ENCODE data around the gene PRUNE2.
"Not testable (repeated sequence)": the region's sequence is repeated elsewhere in the genome, so short reads cannot be mapped to it uniquely, and the experiment has no call there.

The PRUNE2 gene

DNA sequence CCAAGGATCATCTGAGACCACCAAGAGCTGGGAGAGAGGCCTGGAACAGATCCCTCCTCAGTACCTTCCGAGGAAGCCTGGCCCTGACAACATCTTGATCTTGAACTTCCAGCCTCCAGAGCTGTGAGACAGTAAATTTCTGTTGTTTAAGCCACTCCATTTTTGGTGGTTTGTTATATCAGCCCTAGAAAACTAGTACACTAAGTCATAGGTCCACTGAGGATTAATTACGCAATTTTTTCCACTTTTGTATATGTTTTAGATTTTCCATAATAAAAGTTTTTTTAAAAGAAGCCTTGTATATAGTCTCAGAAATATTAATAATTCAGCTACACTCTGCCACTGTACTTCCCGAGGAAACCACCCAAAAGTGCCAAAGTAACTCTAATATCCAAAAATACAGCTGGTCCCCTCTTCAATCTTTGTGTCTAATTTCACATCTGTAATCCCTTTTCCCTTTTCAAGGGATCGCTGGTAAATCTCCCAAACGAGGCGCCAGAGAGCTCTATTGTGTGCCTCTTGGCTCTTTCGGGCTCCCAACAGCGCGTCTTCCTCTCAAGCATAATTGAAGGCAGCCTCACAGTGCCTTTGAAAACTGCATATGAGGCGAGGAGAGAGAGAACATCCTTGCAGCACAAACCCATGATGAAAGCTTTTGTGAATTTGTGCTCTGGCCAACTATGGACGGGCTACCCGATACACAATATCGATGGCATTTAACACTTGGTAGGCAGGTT is 32.7 kb downstream of the PRUNE2 start:
- TF ChIP-seq, protein P1, sequence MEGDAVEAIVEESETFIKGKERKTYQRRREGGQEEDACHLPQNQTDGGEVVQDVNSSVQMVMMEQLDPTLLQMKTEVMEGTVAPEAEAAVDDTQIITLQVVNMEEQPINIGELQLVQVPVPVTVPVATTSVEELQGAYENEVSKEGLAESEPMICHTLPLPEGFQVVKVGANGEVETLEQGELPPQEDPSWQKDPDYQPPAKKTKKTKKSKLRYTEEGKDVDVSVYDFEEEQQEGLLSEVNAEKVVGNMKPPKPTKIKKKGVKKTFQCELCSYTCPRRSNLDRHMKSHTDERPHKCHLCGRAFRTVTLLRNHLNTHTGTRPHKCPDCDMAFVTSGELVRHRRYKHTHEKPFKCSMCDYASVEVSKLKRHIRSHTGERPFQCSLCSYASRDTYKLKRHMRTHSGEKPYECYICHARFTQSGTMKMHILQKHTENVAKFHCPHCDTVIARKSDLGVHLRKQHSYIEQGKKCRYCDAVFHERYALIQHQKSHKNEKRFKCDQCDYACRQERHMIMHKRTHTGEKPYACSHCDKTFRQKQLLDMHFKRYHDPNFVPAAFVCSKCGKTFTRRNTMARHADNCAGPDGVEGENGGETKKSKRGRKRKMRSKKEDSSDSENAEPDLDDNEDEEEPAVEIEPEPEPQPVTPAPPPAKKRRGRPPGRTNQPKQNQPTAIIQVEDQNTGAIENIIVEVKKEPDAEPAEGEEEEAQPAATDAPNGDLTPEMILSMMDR (IDR thresholded peaks at IDR 0.05; ENCODE audit: borderline replicate concordance, insufficient read depth, low read depth, low read length): no peak
- H3K4me3 ChIP-seq (ENCODE audit: low read depth, low read length): no peak overlapping the region

DNA sequence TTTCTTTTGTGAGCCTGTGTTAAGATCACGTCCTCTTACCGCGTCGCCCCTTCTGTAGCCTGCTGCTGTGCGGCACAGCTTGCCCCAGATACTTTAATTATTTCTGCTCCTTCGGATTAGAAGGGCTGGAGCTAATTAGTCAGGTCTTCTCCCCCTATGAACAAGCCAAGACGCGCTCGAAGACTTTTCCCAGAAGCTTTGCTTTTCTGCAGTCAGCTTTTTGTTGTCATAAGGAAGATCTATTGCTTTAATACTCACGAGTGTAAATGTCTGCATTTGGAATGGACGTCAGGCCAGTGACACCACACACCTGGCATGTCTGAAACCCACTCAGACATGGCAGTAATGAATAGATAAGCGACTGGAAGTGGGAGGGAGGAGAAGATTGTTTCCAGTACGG is 37.0 kb downstream of the PRUNE2 start:
- H3K4me3 ChIP-seq (ENCODE audit: low read depth, low read length): no peak overlapping the region
- TF ChIP-seq, protein P1 (IDR thresholded peaks at IDR 0.05; ENCODE audit: borderline replicate concordance, insufficient read depth, low read depth, low read length): no peak

DNA sequence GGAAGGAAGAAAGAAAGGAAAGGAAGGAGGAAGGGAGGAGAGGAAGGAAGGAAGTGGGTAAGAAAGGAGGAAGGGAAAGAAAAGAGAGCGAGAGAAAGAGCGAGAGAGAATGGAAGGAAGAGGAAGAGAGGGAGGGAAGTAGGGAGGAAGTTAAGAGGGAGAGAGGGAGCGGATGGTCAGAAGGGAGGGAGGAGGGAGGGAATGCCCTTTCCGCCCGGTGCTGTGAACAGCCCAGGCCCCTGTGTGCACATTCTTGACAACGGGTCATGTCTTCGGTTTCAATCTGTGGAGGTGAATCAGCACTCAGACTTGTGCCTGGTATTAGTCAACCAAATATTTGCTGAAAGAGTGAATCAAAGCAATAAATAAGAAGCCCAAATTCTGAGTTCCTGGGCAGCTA is 39.2 kb downstream of the PRUNE2 start:
- no peak overlapping the region for H3K4me3 ChIP-seq (ENCODE audit: low read depth, low read length)
- TF ChIP-seq, protein P1 (IDR thresholded peaks at IDR 0.05; ENCODE audit: borderline replicate concordance, insufficient read depth, low read depth, low read length): no peak

DNA sequence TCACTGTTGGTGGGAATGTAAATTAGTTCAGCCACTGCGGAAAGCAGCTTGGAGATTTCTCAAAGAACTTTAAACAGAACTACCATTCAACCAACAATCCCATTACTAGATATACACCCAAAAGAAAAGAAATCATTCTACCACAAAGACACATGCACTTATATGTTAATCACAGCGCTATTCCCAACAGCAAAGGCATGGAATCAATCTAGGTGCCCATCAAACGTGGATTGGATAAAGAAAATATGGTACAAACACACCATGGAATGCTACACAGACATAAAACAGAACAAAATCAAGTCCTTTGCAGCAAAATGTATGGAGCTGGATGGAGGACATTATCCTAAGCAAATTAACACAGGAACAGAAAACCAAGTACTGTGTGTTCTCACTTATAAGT is 42.1 kb downstream of the PRUNE2 start:
- no peak overlapping the region for H3K4me3 ChIP-seq (ENCODE audit: low read depth, low read length)
- TF ChIP-seq, protein P1 (IDR thresholded peaks at IDR 0.05; ENCODE audit: borderline replicate concordance, insufficient read depth, low read depth, low read length): no peak

DNA sequence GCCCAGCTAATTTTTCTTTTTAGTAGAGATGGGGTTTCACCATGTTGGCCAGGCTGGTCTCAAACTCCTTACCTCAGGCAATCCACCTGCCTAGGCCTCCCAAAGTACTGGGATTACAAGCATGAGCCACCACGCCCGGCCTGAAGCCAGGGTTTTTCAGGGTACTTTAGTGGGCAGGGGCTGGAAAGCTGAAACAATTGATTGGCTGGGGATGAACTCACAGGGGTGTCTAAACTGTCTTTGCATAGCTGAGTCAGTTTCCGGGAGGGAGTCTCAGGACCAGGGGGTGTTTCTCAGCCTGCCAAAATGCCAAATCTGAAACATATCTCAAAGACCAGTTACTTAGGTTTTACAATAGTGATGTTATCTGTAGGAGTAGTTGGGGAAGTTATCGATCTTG is 46.1 kb downstream of the PRUNE2 start:
- TF ChIP-seq, protein P1 (IDR thresholded peaks at IDR 0.05; ENCODE audit: borderline replicate concordance, insufficient read depth, low read depth, low read length): no peak
- no peak overlapping the region for H3K4me3 ChIP-seq (ENCODE audit: low read depth, low read length)

DNA sequence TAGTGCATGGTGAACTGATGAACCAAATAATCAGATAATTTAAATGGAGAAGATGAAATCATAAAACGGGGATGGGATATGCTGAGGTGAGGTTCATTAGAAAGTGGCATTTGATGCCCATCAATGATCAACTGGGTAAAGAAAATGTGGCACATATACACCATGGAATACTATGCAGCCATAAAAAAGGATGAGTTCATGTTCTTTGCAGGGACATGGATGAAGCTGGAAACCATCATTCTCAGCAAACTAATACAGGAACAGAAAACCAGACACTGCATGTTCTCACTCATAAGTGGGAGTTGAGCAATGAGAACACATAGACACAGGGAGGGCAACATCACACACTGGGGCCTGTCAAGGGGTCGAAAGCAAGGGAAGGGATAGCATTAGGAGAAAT is 47.7 kb downstream of the PRUNE2 start:
- not testable (repeated sequence) for H3K4me3 ChIP-seq (ENCODE audit: low read depth, low read length)

DNA sequence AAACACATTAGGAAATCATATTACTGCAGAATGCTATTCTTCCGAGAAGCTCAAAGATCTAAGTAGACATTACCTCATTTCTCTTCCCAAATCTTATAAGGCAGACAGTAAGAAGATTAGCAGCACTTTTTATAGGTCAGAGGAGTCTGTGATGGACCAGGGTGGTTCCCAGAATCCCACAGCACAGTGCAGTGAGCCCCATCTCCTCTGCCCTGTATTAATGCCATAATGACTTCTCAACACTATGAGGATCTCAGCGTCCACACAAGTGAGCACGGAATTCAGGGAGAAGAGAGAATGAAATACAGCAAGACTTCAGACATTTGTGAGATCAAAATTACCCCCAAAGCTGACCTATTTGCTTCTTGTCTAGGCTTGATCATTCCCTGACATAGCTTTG is 49.9 kb downstream of the PRUNE2 start:
- no peak overlapping the region for H3K4me3 ChIP-seq (ENCODE audit: low read depth, low read length)
- TF ChIP-seq, protein P1 (IDR thresholded peaks at IDR 0.05; ENCODE audit: borderline replicate concordance, insufficient read depth, low read depth, low read length): no peak
